Cardiac fibroblast (primary cell): ENCODE data around the gene PPP4C.
A peak's percentile ranks its signal among the peaks of the same experiment; 100 is the strongest.

ENCODE experiments used
- DNase-seq, 2 donors: peaks; one replicate each; pipeline versions ENCODE4 v3.0.0 to v3.0.0-alpha.2; 2010; ENCODE audit warnings: low read depth in 2 of 2
- H3K4me3 ChIP-seq, 2 donors: replicated peaks in 1 of 2; 1 replicate in 1 of 2; 2 replicates in 1 of 2; pipeline ENCODE4 v1.5.1; 2011; ENCODE audit warnings: low read depth in 2 of 2, low read length in 2 of 2, mild to moderate bottlenecking in 2 of 2, moderate library complexity in 1 of 2
- TF ChIP-seq, protein P1 (sequence below): IDR thresholded peaks from one replicate; pipeline ENCODE4 v1.5.1; 2011; ENCODE audit warnings: low read depth, mild to moderate bottlenecking, low read length, inconsistent platforms

The PPP4C gene

DNA sequence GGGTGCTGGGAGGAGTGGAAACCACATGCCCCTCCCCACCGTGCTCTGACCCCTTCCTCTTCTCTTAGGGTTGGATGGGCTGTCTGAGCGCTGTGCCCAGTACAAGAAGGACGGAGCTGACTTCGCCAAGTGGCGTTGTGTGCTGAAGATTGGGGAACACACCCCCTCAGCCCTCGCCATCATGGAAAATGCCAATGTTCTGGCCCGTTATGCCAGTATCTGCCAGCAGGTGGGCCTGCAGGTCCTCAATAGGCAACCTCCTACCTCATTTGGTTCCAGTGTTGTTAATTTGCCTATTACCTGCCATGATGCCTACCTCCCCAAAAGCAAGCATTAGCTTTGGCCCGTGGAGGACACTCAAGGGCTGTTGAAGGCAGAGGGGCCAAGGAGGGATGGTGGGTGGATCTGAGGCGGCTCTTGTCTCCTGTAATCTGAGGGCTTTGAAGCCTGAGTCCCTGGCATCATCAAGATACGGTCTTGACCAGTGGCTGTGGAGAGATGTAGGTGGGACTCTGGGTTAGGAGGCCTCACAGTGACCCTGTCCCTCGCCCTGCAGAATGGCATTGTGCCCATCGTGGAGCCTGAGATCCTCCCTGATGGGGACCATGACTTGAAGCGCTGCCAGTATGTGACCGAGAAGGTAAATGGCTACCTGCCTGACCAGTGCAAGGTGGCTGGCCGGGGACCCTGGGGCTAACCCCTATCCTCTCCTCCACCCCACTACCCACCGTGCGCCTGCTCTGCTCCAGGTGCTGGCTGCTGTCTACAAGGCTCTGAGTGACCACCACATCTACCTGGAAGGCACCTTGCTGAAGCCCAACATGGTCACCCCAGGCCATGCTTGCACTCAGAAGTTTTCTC lies 6.8 kb upstream of the PPP4C start:
- peak; percentile 43 for DNase-seq
- peak overlapping the region in 1 of 2 donors; percentile 41 for H3K4me3 ChIP-seq

DNA sequence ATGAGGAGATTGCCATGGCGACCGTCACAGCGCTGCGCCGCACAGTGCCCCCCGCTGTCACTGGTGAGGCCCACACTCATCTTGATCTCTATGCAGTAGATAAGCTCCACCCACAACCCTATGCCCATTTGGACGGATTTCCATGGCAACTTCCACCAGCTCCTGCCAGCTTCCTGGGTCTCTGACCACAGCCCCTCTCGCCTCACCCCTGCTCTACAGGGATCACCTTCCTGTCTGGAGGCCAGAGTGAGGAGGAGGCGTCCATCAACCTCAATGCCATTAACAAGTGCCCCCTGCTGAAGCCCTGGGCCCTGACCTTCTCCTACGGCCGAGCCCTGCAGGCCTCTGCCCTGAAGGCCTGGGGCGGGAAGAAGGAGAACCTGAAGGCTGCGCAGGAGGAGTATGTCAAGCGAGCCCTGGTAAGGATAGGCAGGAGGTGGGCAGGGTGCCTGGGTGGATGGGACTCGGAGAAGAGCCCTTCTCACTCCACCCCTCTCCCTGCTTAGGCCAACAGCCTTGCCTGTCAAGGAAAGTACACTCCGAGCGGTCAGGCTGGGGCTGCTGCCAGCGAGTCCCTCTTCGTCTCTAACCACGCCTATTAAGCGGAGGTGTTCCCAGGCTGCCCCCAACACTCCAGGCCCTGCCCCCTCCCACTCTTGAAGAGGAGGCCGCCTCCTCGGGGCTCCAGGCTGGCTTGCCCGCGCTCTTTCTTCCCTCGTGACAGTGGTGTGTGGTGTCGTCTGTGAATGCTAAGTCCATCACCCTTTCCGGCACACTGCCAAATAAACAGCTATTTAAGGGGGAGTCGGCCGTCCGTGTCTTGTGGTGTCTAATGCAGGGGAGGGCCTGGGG lies 6.0 kb upstream of the PPP4C start:
- H3K4me3 ChIP-seq, result peak overlapping the region; percentile 25 to 41
- DNase-seq, result peak; percentile 25 to 44
- TF ChIP-seq, protein P1, sequence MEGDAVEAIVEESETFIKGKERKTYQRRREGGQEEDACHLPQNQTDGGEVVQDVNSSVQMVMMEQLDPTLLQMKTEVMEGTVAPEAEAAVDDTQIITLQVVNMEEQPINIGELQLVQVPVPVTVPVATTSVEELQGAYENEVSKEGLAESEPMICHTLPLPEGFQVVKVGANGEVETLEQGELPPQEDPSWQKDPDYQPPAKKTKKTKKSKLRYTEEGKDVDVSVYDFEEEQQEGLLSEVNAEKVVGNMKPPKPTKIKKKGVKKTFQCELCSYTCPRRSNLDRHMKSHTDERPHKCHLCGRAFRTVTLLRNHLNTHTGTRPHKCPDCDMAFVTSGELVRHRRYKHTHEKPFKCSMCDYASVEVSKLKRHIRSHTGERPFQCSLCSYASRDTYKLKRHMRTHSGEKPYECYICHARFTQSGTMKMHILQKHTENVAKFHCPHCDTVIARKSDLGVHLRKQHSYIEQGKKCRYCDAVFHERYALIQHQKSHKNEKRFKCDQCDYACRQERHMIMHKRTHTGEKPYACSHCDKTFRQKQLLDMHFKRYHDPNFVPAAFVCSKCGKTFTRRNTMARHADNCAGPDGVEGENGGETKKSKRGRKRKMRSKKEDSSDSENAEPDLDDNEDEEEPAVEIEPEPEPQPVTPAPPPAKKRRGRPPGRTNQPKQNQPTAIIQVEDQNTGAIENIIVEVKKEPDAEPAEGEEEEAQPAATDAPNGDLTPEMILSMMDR, result no peak

More for the DNA sequence above, 6.8 kb upstream of the PPP4C start:
- TF ChIP-seq, protein P1, result peak; percentile 65

DNA sequence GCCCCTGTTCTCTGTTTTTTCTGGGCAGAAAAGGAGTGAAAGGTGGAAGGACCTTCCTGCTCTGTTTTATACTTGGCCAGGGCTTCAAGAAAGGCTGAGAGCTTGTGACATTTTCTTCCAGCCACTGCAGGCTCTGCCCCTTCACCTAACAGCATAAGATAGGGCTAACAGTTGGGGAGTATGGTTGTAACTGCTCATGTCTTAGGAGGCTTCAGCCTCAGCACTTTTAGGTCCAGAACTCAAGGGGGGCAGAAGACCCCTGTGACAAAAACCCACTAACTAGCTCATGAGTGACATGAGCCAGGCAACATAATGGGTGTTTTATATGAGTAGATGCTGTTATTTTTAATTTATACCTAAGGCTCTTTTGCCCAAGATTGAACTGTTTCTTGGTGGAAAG lies 5.3 kb upstream of the PPP4C start:
- H3K4me3 ChIP-seq, result peak overlapping the region in 1 of 2 donors; percentile 41
- no peak for DNase-seq
- TF ChIP-seq, protein P1, result no peak

DNA sequence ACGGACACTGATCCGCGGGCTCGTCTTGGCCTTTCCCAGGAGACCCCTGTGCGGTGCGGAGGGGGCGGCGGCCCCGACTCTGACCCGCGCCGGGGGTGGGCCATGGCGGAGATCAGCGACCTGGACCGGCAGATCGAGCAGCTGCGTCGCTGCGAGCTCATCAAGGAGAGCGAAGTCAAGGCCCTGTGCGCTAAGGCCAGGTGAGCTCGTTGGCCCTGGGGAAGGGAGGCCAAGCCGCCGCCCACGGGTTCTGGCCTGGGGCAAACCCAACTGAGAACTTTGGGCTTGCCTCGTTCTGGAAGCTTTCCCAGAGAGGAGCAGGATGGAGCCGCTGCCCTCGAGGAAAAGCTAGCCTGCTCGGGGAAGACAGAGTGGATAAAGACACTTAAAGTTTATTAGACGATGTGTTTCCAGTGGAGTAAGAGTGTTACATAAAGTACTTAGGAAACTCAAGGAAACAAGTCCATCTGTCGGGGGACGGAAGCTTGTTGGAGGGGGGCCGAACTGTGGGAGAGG lies 540 bp downstream of the PPP4C start:
- peak overlapping the region; percentile 93 to 96 for H3K4me3 ChIP-seq
- TF ChIP-seq, protein P1, result no peak
- no peak for DNase-seq

DNA sequence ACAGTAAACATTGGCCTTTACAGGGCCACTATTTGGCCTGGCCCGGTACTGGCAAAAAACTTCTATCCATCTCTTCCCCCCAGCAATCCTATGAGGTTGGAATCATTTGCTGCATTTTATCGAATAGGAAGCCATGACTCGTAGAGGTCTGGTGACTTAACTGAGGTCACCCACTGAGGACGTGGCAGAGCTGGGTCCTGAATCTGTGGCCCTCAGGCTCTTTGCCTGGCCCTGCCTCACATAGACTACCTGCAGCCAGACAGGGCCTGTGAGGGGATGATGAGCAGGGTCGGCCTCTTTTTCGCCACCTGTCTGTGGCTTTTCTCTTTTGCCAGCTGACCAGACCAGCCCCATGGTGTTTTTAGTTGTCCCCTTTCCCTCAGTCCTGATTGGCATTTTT lies 1.9 kb downstream of the PPP4C start:
- TF ChIP-seq, protein P1, result no peak
- H3K4me3 ChIP-seq, result peak overlapping the region in 1 of 2 donors; percentile 96
- no peak for DNase-seq

DNA sequence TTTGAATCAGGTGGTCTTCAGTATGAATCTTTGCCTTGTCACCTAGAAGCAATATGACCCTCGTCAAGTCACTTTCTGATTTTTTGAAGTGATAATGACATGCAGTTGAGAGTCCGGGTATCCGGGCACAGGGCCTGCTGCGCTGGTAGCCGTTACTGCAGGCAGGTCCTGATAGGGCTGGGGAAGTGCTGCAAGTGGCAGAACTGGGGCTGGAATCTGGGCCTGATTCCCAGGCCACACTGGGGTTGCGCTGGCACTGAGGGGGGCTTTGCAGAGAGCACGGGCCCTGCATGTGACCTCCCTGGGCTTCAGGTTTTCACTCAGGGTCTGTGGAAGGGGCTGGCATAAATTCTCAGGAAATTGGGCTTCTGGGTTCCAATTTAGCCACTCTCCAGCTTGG lies 3.0 kb downstream of the PPP4C start:
- TF ChIP-seq, protein P1, result no peak
- no peak overlapping the region for H3K4me3 ChIP-seq
- DNase-seq, result no peak
